Osteoblast (primary cell): Measurements from ENCODE around the gene NOL4L. TPM values are rescaled to one million over a fixed set of nuclear protein-coding genes. Genes with fewer than 3 reads are reported as not detected.
A peak's percentile ranks its signal among the peaks of the same experiment; 100 is the strongest.

Source experiments
- DNase-seq: peaks from one replicate; pipeline ENCODE4 v3.0.0; 2011; ENCODE audit warnings: low spot score, mixed read lengths; ENCODE audit not compliant: insufficient read length; ENCODE audit errors: missing footprints
- H2AFZ ChIP-seq: 2 replicates; pipeline ENCODE4 v1.6.0; 2011; ENCODE audit warnings: mild to moderate bottlenecking, low read length
- H3K27ac ChIP-seq: 2 replicates; pipeline ENCODE4 v1.5.1; 2011; ENCODE audit warnings: mild to moderate bottlenecking, low read depth, low read length, moderate library complexity
- H3K27me3 ChIP-seq: 2 replicates; pipeline ENCODE4 v1.6.0; 2012; ENCODE audit warnings: mild to moderate bottlenecking, control low read depth, inconsistent platforms, low read length, moderate library complexity; ENCODE audit not compliant: insufficient read depth
- H3K36me3 ChIP-seq: 2 replicates; pipeline ENCODE4 v1.5.1; 2011; ENCODE audit warnings: mild to moderate bottlenecking, low read length, control low read depth, moderate library complexity; ENCODE audit not compliant: insufficient read depth
- H3K4me1 ChIP-seq: 2 replicates; pipeline ENCODE4 v1.5.1; 2011; ENCODE audit warnings: mild to moderate bottlenecking, low read length, control low read depth, moderate library complexity; ENCODE audit not compliant: insufficient read depth
- H3K4me2 ChIP-seq: 2 replicates; pipeline ENCODE4 v1.6.0; 2011; ENCODE audit warnings: mild to moderate bottlenecking, low read length; ENCODE audit not compliant: insufficient read depth
- H3K4me3 ChIP-seq: fragments of 200-600 bp; sonication (generic); 3 replicates; pipeline ENCODE4 v1.5.1; 2012; ENCODE audit warnings: mild to moderate bottlenecking, low read length, inconsistent platforms; ENCODE audit not compliant: insufficient read depth
- H3K79me2 ChIP-seq: 2 replicates; pipeline ENCODE4 v1.6.0; 2012; ENCODE audit warnings: mild to moderate bottlenecking, low read length, control low read depth, inconsistent platforms; ENCODE audit not compliant: insufficient read depth
- H3K9me3 ChIP-seq: 2 replicates; pipeline ENCODE4 v1.5.1; 2011; ENCODE audit warnings: low read depth, low read length, control low read depth
- H4K20me1 ChIP-seq: 2 replicates; pipeline ENCODE4 v1.6.0; 2012; ENCODE audit warnings: mild to moderate bottlenecking, low read length, control low read depth; ENCODE audit not compliant: insufficient read depth
- CTCF ChIP-seq: IDR thresholded peaks from 2 replicates; pipeline ENCODE4 v1.5.1; 2011; ENCODE audit warnings: mild to moderate bottlenecking, low read depth, low read length, moderate library complexity; ENCODE audit errors: extremely low read depth
- total RNA-seq: library from RNA; depleted of rRNA; stranded (reverse); fragments of >200 nt; gene quantifications from 2 replicates; pipeline ENCODE4 v1.2.3, GENCODE V29; 2012

The NOL4L gene
- total RNA-seq, 1 donor = 6.2 TPM

DNA sequence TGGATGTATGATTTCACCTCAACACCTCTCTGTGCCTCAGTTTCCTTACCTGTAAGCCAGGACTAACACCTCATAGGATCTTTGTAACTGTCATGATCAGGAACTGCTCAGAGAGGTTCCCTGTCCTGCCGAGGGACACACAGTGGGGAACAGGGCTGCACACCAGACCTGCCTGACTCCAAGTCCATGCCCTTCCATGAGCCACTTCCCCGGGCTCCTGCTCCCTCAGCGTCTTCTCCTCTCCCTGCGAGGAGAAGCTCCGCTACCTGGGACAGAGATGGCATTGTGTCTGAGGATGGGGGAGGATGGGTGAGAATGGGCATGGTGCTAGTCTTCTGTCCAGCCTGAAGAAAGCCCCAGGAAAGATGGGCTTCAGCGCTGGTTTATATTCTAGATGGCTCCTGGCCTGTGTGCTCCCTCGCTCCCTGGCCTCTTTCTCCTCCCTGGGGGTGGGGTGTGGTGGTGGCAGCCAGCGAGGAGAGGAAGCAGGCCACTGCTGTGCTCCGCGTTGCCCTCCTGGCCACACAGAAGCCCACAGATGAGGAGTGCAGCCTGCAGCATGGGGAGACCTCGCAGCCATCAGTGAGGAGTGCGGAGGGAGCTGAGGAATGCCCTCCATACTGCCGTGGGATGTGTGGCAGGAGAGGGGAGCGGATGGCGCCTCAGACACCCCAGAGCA, 67.1 kb downstream of the NOL4L start:
- peaks cover 17% of the 10 kb centered on the region for H3K27me3 ChIP-seq
- no peaks in the 10 kb centered on the region for H3K79me2 ChIP-seq
- H3K4me3 ChIP-seq = no peak overlapping the region
- H3K27ac ChIP-seq = no peak overlapping the region
- no peaks in the 10 kb centered on the region for H3K36me3 ChIP-seq
- H3K4me2 ChIP-seq = no peak overlapping the region
- no peaks in the 10 kb centered on the region for H4K20me1 ChIP-seq
- no peak overlapping the region for H2AFZ ChIP-seq
- TF ChIP-seq CTCF = no peak
- H3K9me3 ChIP-seq = no peaks in the 10 kb centered on the region
- DNase-seq = peak; percentile 32
- H3K4me1 ChIP-seq = no peaks in the 10 kb centered on the region

GRCh38 chr20:32517518-32517873, 67.6 kb downstream of the NOL4L start:
- TF ChIP-seq CTCF = no peak
- H3K4me3 ChIP-seq = no peak overlapping the region
- no peaks in the 10 kb centered on the region for H3K36me3 ChIP-seq
- DNase-seq = peak; percentile 5
- no peaks in the 10 kb centered on the region for H3K9me3 ChIP-seq
- H3K27me3 ChIP-seq = peaks cover 19% of the 10 kb centered on the region
- H3K4me1 ChIP-seq = no peaks in the 10 kb centered on the region
- H3K79me2 ChIP-seq = no peaks in the 10 kb centered on the region
- no peak overlapping the region for H2AFZ ChIP-seq
- no peak overlapping the region for H3K4me2 ChIP-seq
- no peaks in the 10 kb centered on the region for H4K20me1 ChIP-seq
- H3K27ac ChIP-seq = no peak overlapping the region

- H2AFZ ChIP-seq = no peak overlapping the region
- no peaks in the 10 kb centered on the region for H3K9me3 ChIP-seq
- no peak overlapping the region for H3K4me2 ChIP-seq
- peak; percentile 58 for DNase-seq
- no peaks in the 10 kb centered on the region for H3K36me3 ChIP-seq
- H4K20me1 ChIP-seq = no peaks in the 10 kb centered on the region
- H3K27me3 ChIP-seq = peaks cover 19% of the 10 kb centered on the region
- no peak for TF ChIP-seq CTCF
- H3K4me1 ChIP-seq = no peaks in the 10 kb centered on the region
- H3K4me3 ChIP-seq = no peak overlapping the region
- H3K27ac ChIP-seq = no peak overlapping the region
- H3K79me2 ChIP-seq = no peaks in the 10 kb centered on the region
Measured at GRCh38 chr20:32516583-32517517, 68.3 kb downstream of the NOL4L start.

GRCh38 chr20:32515631-32516101, 69.5 kb downstream of the NOL4L start:
- Histone ChIP-seq H3K4me1 (no peaks in the 10 kb centered on the region), H3K4me2 (no peak overlapping the region), H3K4me3 (no peak overlapping the region), H3K79me2 (no peaks in the 10 kb centered on the region), H3K36me3 (no peaks in the 10 kb centered on the region), H3K27me3 (peaks cover 12% of the 10 kb centered on the region), H3K27ac (no peak overlapping the region), H2AFZ (no peak overlapping the region), H3K9me3 (no peaks in the 10 kb centered on the region), H4K20me1 (no peaks in the 10 kb centered on the region)
- DNase-seq = no peak
- TF ChIP-seq CTCF = no peak
